Measurements from ENCODE around the gene PRDM16. TPM values are rescaled to one million over a fixed set of nuclear protein-coding genes. Genes with fewer than 3 reads are reported as not detected.

Gene PRDM16
- total and polyA plus RNA-seq, 2 donors (not counting 1 experiment from before 2014, with no cell fraction given) = 0.03 to 0.12 TPM

DNA sequence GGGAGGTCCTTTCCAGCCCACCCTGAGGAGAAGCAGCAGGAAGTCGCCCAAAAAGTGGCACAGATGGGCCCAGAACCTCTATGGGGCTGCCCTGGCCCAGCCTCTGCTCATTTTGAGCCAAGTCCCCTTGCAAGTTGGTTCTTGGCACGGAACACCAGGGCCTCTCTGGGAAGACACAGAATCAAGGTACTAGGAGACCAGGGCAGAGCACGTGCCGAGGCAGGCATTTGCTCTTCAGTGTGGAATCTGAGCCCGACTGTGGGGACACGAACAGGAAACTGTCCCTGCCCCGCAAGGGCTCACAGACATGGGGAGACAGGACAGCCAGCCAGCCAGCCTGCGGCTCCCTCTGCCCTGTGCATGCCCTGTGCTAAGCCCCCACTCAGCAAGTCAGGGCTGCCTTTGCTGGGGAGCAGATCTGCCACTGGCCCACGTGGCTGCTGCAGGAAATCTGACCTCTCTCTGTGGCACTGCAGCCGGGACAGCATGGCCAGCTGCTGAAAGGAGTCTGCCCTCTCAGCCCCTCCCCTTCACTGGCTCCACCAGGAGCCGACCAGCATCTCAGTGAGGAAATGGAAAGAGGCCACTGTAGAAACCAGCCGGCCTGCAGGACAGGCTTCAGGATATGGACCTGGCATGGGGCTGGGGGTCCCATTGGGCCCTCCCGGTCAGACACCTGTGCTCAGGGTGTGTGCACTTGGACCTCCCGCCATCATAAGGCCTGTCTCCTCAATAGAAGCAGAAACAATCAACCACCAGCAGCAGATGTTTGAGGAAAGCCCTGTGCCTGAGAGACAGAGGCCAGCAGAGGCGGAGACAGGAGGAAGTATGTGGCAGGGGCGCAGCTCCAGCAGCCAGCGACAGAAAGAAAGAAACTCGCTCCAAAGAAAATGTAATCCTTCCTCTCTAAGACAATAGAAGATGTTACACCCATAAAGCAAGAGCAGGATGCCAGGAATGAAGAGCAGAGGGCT, 389.2 kb downstream of the PRDM16 start:
- no peak overlapping the region for H3K27ac Mint-ChIP-seq
- Histone ChIP-seq H3K9me3 (ENCODE audit: control extremely low read depth in 1 of 3, control insufficient read depth in 2 of 3, insufficient read depth in 1 of 3, low read length in 2 of 3) (peaks cover 0 to 4% (median 0%) of the 10 kb centered on the region in 3 donors), H3K4me3 (ENCODE audit: control extremely low read depth in 1 of 5, extremely low read depth in 1 of 5, insufficient read depth in 1 of 5, low read depth in 2 of 5, low read length in 4 of 5) (no peak overlapping the region), H3K9ac (ENCODE audit: low read length) (no peak overlapping the region), H3K4me1 (ENCODE audit: control insufficient read depth in 2 of 2, insufficient read depth in 2 of 2, low read length in 2 of 2) (peaks cover 14 to 15% of the 10 kb centered on the region in 2 donors), H3K4me2 (replicated peaks; ENCODE audit: low read depth, low read length, poor library complexity, severe bottlenecking) (no peak overlapping the region), H2AFZ (ENCODE audit: insufficient read depth, low read depth, low read length, poor library complexity, severe bottlenecking) (no peak overlapping the region), H3K79me2 (ENCODE audit: control insufficient read depth, insufficient read depth, low read length) (no peaks in the 10 kb centered on the region), H3K27me3 (replicated peaks in 1 of 4; ENCODE audit: control extremely low read depth in 1 of 4, control insufficient read depth in 3 of 4, insufficient read depth in 4 of 4, low read length in 3 of 4) (peaks cover 0 to 23% (median 9%) of the 10 kb centered on the region in 4 experiments), H3K36me3 (replicated peaks in 1 of 2; ENCODE audit: control extremely low read depth in 1 of 2, control insufficient read depth in 1 of 2, extremely low read depth in 1 of 2, insufficient read depth in 2 of 2, low read length in 1 of 2) (no peaks in the 10 kb centered on the region), H3K27ac (ENCODE audit: low read length in 2 of 2) (no peak overlapping the region), H4K20me1 (ENCODE audit: control insufficient read depth, insufficient read depth, low read length, poor library complexity, severe bottlenecking) (no peaks in the 10 kb centered on the region)
- no peak for TF ChIP-seq EZH2 (IDR thresholded peaks at IDR 0.05; ENCODE audit: borderline replicate concordance, insufficient read depth, low read depth, low read length, poor library complexity, severe bottlenecking)
- TF ChIP-seq, protein P1, sequence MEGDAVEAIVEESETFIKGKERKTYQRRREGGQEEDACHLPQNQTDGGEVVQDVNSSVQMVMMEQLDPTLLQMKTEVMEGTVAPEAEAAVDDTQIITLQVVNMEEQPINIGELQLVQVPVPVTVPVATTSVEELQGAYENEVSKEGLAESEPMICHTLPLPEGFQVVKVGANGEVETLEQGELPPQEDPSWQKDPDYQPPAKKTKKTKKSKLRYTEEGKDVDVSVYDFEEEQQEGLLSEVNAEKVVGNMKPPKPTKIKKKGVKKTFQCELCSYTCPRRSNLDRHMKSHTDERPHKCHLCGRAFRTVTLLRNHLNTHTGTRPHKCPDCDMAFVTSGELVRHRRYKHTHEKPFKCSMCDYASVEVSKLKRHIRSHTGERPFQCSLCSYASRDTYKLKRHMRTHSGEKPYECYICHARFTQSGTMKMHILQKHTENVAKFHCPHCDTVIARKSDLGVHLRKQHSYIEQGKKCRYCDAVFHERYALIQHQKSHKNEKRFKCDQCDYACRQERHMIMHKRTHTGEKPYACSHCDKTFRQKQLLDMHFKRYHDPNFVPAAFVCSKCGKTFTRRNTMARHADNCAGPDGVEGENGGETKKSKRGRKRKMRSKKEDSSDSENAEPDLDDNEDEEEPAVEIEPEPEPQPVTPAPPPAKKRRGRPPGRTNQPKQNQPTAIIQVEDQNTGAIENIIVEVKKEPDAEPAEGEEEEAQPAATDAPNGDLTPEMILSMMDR (IDR thresholded peaks at IDR 0.05) = no peak
- no peak for ATAC-seq (ENCODE audit: low read depth)
- H3K27me3 Mint-ChIP-seq = peaks cover 1% of the 10 kb centered on the region
- WGBS (ENCODE audit: insufficient coverage) = 47% methylated on average over 14 of the region's 18 CpGs
- ChIA-PET POLR2A (no interaction called here), CTCF (no interaction called here)
- no peak for DNase-seq
- intact Hi-C loops (cut with micrococcal nuclease) = no loop called here
- H3K4me3 Mint-ChIP-seq = no peak overlapping the region
- peaks cover 1% of the 10 kb centered on the region for H3K4me1 Mint-ChIP-seq
- H3K9me3 Mint-ChIP-seq (ENCODE audit: insufficient read depth) = no peaks in the 10 kb centered on the region
